ENCODE measurements around the gene PPP1R13B.

- TF ChIP-seq, protein P1, sequence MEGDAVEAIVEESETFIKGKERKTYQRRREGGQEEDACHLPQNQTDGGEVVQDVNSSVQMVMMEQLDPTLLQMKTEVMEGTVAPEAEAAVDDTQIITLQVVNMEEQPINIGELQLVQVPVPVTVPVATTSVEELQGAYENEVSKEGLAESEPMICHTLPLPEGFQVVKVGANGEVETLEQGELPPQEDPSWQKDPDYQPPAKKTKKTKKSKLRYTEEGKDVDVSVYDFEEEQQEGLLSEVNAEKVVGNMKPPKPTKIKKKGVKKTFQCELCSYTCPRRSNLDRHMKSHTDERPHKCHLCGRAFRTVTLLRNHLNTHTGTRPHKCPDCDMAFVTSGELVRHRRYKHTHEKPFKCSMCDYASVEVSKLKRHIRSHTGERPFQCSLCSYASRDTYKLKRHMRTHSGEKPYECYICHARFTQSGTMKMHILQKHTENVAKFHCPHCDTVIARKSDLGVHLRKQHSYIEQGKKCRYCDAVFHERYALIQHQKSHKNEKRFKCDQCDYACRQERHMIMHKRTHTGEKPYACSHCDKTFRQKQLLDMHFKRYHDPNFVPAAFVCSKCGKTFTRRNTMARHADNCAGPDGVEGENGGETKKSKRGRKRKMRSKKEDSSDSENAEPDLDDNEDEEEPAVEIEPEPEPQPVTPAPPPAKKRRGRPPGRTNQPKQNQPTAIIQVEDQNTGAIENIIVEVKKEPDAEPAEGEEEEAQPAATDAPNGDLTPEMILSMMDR (conservative IDR thresholded peaks at IDR 0.05; ENCODE audit: low read length) = no peak
- no peak for TF ChIP-seq EZH2phosphoT487 (IDR thresholded peaks at IDR 0.05; ENCODE audit: borderline replicate concordance, low read depth, low read length)
These were observed 160.4 kb downstream of the PPP1R13B start for GRCh38 chr14:103686831-103687485.
